Caco-2 (cell line): ENCODE measurements around the gene CLCN5. TPM values are rescaled to one million over a fixed set of nuclear protein-coding genes. Genes with fewer than 3 reads are reported as not detected.

ENCODE experiments used
- BruUV-seq: library from RNA; stranded (reverse); fragments of 400-500 nt; replicated peaks from 2 replicates; lab custom pipeline; 2021; lab: Mats Ljungman, UMichigan
- CTCF ChIA-PET: fragments of 300-600 bp; sonication (Branson Sonifier 250); formaldehyde crosslinking; loops from one replicate; lab custom pipeline; 2022; ENCODE audit warnings: antibody characterized with exemption; lab: Charles Lee
- POLR2A ChIA-PET: fragments of 300-600 bp; sonication (Branson Sonifier 250); formaldehyde crosslinking; loops from one replicate; lab custom pipeline; 2022; ENCODE audit warnings: antibody characterized with exemption; lab: Charles Lee
- DNase-seq, 2 experiments: peaks; one replicate each; pipeline versions ENCODE4 v3.0.0 to v3.0.0-alpha.2; 2020 to 2022
- H3K27me3 ChIP-seq: replicated peaks from 2 replicates; pipeline ENCODE4 v1.6.0; 2011; ENCODE audit warnings: low read length; ENCODE audit not compliant: control insufficient read depth, insufficient read depth
- H3K36me3 ChIP-seq: 2 replicates; pipeline ENCODE4 v1.5.1; 2011; ENCODE audit warnings: low read length; ENCODE audit not compliant: control insufficient read depth, insufficient read depth
- H3K4me1 ChIP-seq: fragments of 250-450 bp; sonication (Bioruptor Pico); 2 replicates; pipeline ENCODE4 v1.5.1; 2020; ENCODE audit warnings: mild to moderate bottlenecking
- H3K4me3 ChIP-seq: 2 replicates; pipeline ENCODE4 v1.5.1; 2011; ENCODE audit warnings: low read depth, mild to moderate bottlenecking, control low read depth, low read length
- H3K9me3 ChIP-seq: fragments of 250-450 bp; sonication (Bioruptor Pico); 2 replicates; pipeline ENCODE4 v1.5.1; 2020; ENCODE audit warnings: mild to moderate bottlenecking, moderate library complexity
- H3K27ac Mint-ChIP-seq: one replicate; pipeline ENCODE4 v1.8.0; 2022; ENCODE audit warnings: mixed read lengths; ENCODE audit not compliant: unreplicated experiment
- H3K27me3 Mint-ChIP-seq: one replicate; pipeline ENCODE4 v1.8.0; 2022; ENCODE audit warnings: mixed read lengths; ENCODE audit not compliant: insufficient read depth, unreplicated experiment
- H3K36me3 Mint-ChIP-seq: one replicate; pipeline ENCODE4 v1.8.0; 2022; ENCODE audit warnings: mild to moderate bottlenecking, mixed read lengths; ENCODE audit not compliant: insufficient read depth, unreplicated experiment
- H3K4me1 Mint-ChIP-seq: one replicate; pipeline ENCODE4 v1.8.0; 2022; ENCODE audit warnings: low read depth, mixed read lengths; ENCODE audit not compliant: unreplicated experiment
- H3K4me3 Mint-ChIP-seq: one replicate; pipeline ENCODE4 v1.8.0; 2022; ENCODE audit warnings: mild to moderate bottlenecking, moderate library complexity, mixed read lengths; ENCODE audit not compliant: unreplicated experiment
- H3K9me3 Mint-ChIP-seq: one replicate; pipeline ENCODE4 v1.8.0; 2022; ENCODE audit warnings: mixed read lengths; ENCODE audit not compliant: unreplicated experiment
- CTCF ChIP-seq, 2 experiments: fragments of 200-600 bp in 1 of 2; IDR thresholded peaks; 1 replicate in 1 of 2; 2 replicates in 1 of 2; pipeline versions ENCODE4 v1.5.1 to v1.8.0; 2011 to 2022; ENCODE audit warnings: antibody characterized with exemption in 1 of 2, control low read depth in 1 of 2, inconsistent platforms in 1 of 2, low read depth in 1 of 2, low read length in 1 of 2, mild to moderate bottlenecking in 1 of 2, moderate library complexity in 1 of 2; ENCODE audit not compliant: insufficient read depth in 1 of 2, severe bottlenecking in 1 of 2, unreplicated experiment in 1 of 2
- intact Hi-C: fragments of 100-400 bp; cut with micrococcal nuclease; formaldehyde crosslinking; loops from one replicate; pipeline ENCODE4 v1.10.0; 2022; ENCODE audit not compliant: unreplicated experiment
- total RNA-seq: library from RNA; stranded (reverse); gene quantifications from 2 replicates; pipeline ENCODE4 v1.2.3, GENCODE V29; 2022

CLCN5 gene
- total RNA-seq, 1 experiment from 2014 or later = 61.0 TPM

- no peak for DNase-seq
- Mint-ChIP-seq H3K27me3 (no peaks in the 10 kb centered on the region), H3K4me3 (no peak overlapping the region), H3K36me3 (peaks cover 34% of the 10 kb centered on the region), H3K4me1 (peaks cover 17% of the 10 kb centered on the region), H3K27ac (peak overlapping the region; percentile 69), H3K9me3 (peaks cover 10% of the 10 kb centered on the region)
- BruUV-seq = no TSS peak
- Histone ChIP-seq H3K9me3 (no peaks in the 10 kb centered on the region), H3K36me3 (no peaks in the 10 kb centered on the region), H3K4me3 (no peak overlapping the region), H3K27me3 (no peaks in the 10 kb centered on the region), H3K4me1 (peaks cover 84% of the 10 kb centered on the region)
- POLR2A ChIA-PET = no interaction called here
- intact Hi-C loops = loop anchor here (5.0 kb wide), 2 partner anchors 46 to 311 kb away; no protein-coding TSS in a partner anchor
- CTCF ChIA-PET = no interaction called here
- TF ChIP-seq CTCF (IDR thresholded peaks at IDR 0.05; ENCODE audit: insufficient read depth in 1 of 2, low read depth in 1 of 2, low read length in 1 of 2, severe bottlenecking in 1 of 2, unreplicated experiment in 1 of 2) = no peak
Observed at GRCh38 chrX:50111742-50112141, 189.3 kb downstream of the CLCN5 start.

GRCh38 chrX:50114113-50114512 is 191.7 kb downstream of the CLCN5 start:
- peak; percentile 74 to 75 for DNase-seq
- BruUV-seq = no TSS peak
- no peaks in the 10 kb centered on the region for H3K27me3 ChIP-seq
- Mint-ChIP-seq H3K4me3 (peak overlapping the region; percentile 23), H3K36me3 (peaks cover 29% of the 10 kb centered on the region), H3K4me1 (peaks cover 15% of the 10 kb centered on the region), H3K9me3 (peaks cover 10% of the 10 kb centered on the region), H3K27ac (peak overlapping the region; percentile 97), H3K27me3 (no peaks in the 10 kb centered on the region)
- H3K4me3 ChIP-seq = no peak overlapping the region
- no peak for TF ChIP-seq CTCF (IDR thresholded peaks at IDR 0.05; ENCODE audit: insufficient read depth in 1 of 2, low read depth in 1 of 2, low read length in 1 of 2, severe bottlenecking in 1 of 2, unreplicated experiment in 1 of 2)
- intact Hi-C loops = loop anchor here (1.0 to 5.0 kb wide), 3 partner anchors 14 to 308 kb away; no protein-coding TSS in a partner anchor
- H3K4me1 ChIP-seq = peaks cover 63% of the 10 kb centered on the region
- no peaks in the 10 kb centered on the region for H3K36me3 ChIP-seq
- CTCF ChIA-PET = no interaction called here
- POLR2A ChIA-PET = interaction anchor here (0.7 kb wide), 1 partner anchor 85 kb away, joined by 7 read pairs; no protein-coding TSS in a partner anchor
- H3K9me3 ChIP-seq = no peaks in the 10 kb centered on the region

- no peaks in the 10 kb centered on the region for H3K27me3 ChIP-seq
- H3K9me3 ChIP-seq = no peaks in the 10 kb centered on the region
- BruUV-seq = no TSS peak
- no peak overlapping the region for H3K4me3 ChIP-seq
- H3K4me1 ChIP-seq = peaks cover 44% of the 10 kb centered on the region
- Mint-ChIP-seq H3K36me3 (peaks cover 15% of the 10 kb centered on the region), H3K4me3 (no peak overlapping the region), H3K9me3 (peaks cover 10% of the 10 kb centered on the region), H3K4me1 (peaks cover 10% of the 10 kb centered on the region), H3K27me3 (no peaks in the 10 kb centered on the region), H3K27ac (peak overlapping the region; percentile 76)
- H3K36me3 ChIP-seq = no peaks in the 10 kb centered on the region
- POLR2A ChIA-PET = no interaction called here
- CTCF ChIA-PET = no interaction called here
- TF ChIP-seq CTCF (IDR thresholded peaks at IDR 0.05; ENCODE audit: insufficient read depth in 1 of 2, low read depth in 1 of 2, low read length in 1 of 2, severe bottlenecking in 1 of 2, unreplicated experiment in 1 of 2) = no peak
- DNase-seq = no peak
- intact Hi-C loops = no loop called here
Observed at GRCh38 chrX:50115973-50116372, 193.6 kb downstream of the CLCN5 start.
